ENCODE results near the gene TULP3. TPM values are rescaled to one million over a fixed set of nuclear protein-coding genes. Genes with fewer than 3 reads are reported as not detected.

TULP3 gene
- total RNA-seq, 2 donors from 2014 or later = 6.9 to 7.8 TPM

GRCh38 chr12:2902272-2902880, 11.7 kb downstream of the TULP3 start:
- TF ChIP-seq POLR2A (IDR thresholded peaks at IDR 0.05) = no peak
- TF ChIP-seq, protein P1, sequence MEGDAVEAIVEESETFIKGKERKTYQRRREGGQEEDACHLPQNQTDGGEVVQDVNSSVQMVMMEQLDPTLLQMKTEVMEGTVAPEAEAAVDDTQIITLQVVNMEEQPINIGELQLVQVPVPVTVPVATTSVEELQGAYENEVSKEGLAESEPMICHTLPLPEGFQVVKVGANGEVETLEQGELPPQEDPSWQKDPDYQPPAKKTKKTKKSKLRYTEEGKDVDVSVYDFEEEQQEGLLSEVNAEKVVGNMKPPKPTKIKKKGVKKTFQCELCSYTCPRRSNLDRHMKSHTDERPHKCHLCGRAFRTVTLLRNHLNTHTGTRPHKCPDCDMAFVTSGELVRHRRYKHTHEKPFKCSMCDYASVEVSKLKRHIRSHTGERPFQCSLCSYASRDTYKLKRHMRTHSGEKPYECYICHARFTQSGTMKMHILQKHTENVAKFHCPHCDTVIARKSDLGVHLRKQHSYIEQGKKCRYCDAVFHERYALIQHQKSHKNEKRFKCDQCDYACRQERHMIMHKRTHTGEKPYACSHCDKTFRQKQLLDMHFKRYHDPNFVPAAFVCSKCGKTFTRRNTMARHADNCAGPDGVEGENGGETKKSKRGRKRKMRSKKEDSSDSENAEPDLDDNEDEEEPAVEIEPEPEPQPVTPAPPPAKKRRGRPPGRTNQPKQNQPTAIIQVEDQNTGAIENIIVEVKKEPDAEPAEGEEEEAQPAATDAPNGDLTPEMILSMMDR (IDR thresholded peaks at IDR 0.05) = no peak
- Histone ChIP-seq H3K27me3 (no peaks in the 10 kb centered on the region), H3K9me3 (no peaks in the 10 kb centered on the region), H3K4me1 (peaks cover 6% of the 10 kb centered on the region), H3K27ac (no peak overlapping the region), H3K36me3 (replicated peaks in 1 of 2; ENCODE audit: insufficient read depth in 1 of 2, low read depth in 2 of 2) (no peaks in the 10 kb centered on the region), H3K4me3 (no peak overlapping the region)
- ATAC-seq = peak; percentile 47
- WGBS, 2 donors = 5 to 11% methylated on average over 4 of the region's 4 CpGs
- intact Hi-C loops (cut with DNase I) = no loop called here
- peak in 3 of 4 donors; percentile 18 to 46 (median 22) for DNase-seq

GRCh38 chr12:2904260-2904659, 13.6 kb downstream of the TULP3 start:
- intact Hi-C loops (cut with DNase I) = no loop called here
- peaks cover 13% of the 10 kb centered on the region for H3K4me1 ChIP-seq
- ATAC-seq = no peak
- no peak overlapping the region for H3K4me3 ChIP-seq
- H3K36me3 ChIP-seq (replicated peaks in 1 of 2; ENCODE audit: insufficient read depth in 1 of 2, low read depth in 2 of 2) = no peaks in the 10 kb centered on the region
- WGBS, 2 donors = 94 to 96% methylated on average over 2 of the region's 2 CpGs
- no peaks in the 10 kb centered on the region for H3K9me3 ChIP-seq
- TF ChIP-seq POLR2A (IDR thresholded peaks at IDR 0.05) = no peak
- TF ChIP-seq, protein P1 (IDR thresholded peaks at IDR 0.05) = no peak
- no peak overlapping the region for H3K27ac ChIP-seq
- no peaks in the 10 kb centered on the region for H3K27me3 ChIP-seq
- DNase-seq = no peak

- DNase-seq (no peak), ATAC-seq (no peak)
- intact Hi-C loops (cut with DNase I) = no loop called here
- H3K4me3 ChIP-seq = no peak overlapping the region
- no peak overlapping the region for H3K27ac ChIP-seq
- TF ChIP-seq, protein P1 (IDR thresholded peaks at IDR 0.05) = no peak
- TF ChIP-seq POLR2A (IDR thresholded peaks at IDR 0.05) = no peak
- WGBS, 2 donors = 96 to 98% methylated on average over 3 of the region's 3 CpGs
- H3K4me1 ChIP-seq = peaks cover 8% of the 10 kb centered on the region
- H3K36me3 ChIP-seq (replicated peaks in 1 of 2; ENCODE audit: insufficient read depth in 1 of 2, low read depth in 2 of 2) = no peaks in the 10 kb centered on the region
- no peaks in the 10 kb centered on the region for H3K27me3 ChIP-seq
- no peaks in the 10 kb centered on the region for H3K9me3 ChIP-seq
These were observed 21.5 kb downstream of the TULP3 start for GRCh38 chr12:2912216-2912575.

- peaks cover 0 to 2% of the 10 kb centered on the region in 2 donors for H3K36me3 ChIP-seq (replicated peaks in 1 of 2; ENCODE audit: insufficient read depth in 1 of 2, low read depth in 2 of 2)
These were observed 28.6 kb downstream of the TULP3 start for GRCh38 chr12:2919249-2919648.

More at GRCh38 chr12:2919249-2919648, 28.6 kb downstream of the TULP3 start:
- Histone ChIP-seq H3K4me3 (no peak overlapping the region), H3K27me3 (no peaks in the 10 kb centered on the region), H3K9me3 (no peaks in the 10 kb centered on the region), H3K27ac (no peak overlapping the region), H3K4me1 (no peaks in the 10 kb centered on the region)
- 89 to 93% methylated on average over 2 of the region's 2 CpGs for WGBS, 2 donors
- TF ChIP-seq, protein P1 (IDR thresholded peaks at IDR 0.05) = no peak
- no peak for TF ChIP-seq POLR2A (IDR thresholded peaks at IDR 0.05)
- intact Hi-C loops (cut with DNase I) = no loop called here
- DNase-seq = no peak
- no peak for ATAC-seq
